Measurements from ENCODE around the gene IFI27L1. TPM values are rescaled to one million over a fixed set of nuclear protein-coding genes. Genes with fewer than 3 reads are reported as not detected.

The IFI27L1 gene
- total and polyA plus RNA-seq, 2 donors (not counting 1 experiment from before 2014, with no cell fraction given) = 6.5 to 6.7 TPM

Other genes with a start within 250 kb of the IFI27L1 start
- not detected in 2 replicates for gene FAM181A, start 154.0 kb upstream of the IFI27L1 start, total RNA-seq
- not detected in 2 replicates for gene FAM181A, start 154.0 kb upstream of the IFI27L1 start, polyA plus RNA-seq
- 1.00 and 1.5 TPM in 2 replicates for gene ASB2, start 104.7 kb upstream of the IFI27L1 start, total RNA-seq
- 2.5 and 2.7 TPM in 2 replicates for gene ASB2, start 104.7 kb upstream of the IFI27L1 start, polyA plus RNA-seq
- gene CCDC197, start 84.0 kb upstream of the IFI27L1 start, total RNA-seq = not detected in 2 replicates
- not detected in 2 replicates for gene CCDC197, start 84.0 kb upstream of the IFI27L1 start, polyA plus RNA-seq
- 0.17 and 0.19 TPM in 2 replicates for gene OTUB2, start 55.0 kb upstream of the IFI27L1 start, total RNA-seq
- gene OTUB2, start 55.0 kb upstream of the IFI27L1 start, polyA plus RNA-seq = 0.04 TPM in 1 of 2 replicates, not detected in the other
- gene DDX24, start 108 bp upstream of the IFI27L1 start, total RNA-seq = 191 and 211 TPM in 2 replicates
- gene DDX24, start 108 bp upstream of the IFI27L1 start, polyA plus RNA-seq = 145 and 265 TPM in 2 replicates
- gene IFI27, start 29.4 kb downstream of the IFI27L1 start, total RNA-seq = 0.27 and 0.81 TPM in 2 replicates
- gene IFI27, start 29.4 kb downstream of the IFI27L1 start, polyA plus RNA-seq = 0.15 and 0.52 TPM in 2 replicates
- 30.2 and 31.4 TPM in 2 replicates for gene IFI27L2, start 48.3 kb downstream of the IFI27L1 start, total RNA-seq
- gene IFI27L2, start 48.3 kb downstream of the IFI27L1 start, polyA plus RNA-seq = 33.2 and 57.4 TPM in 2 replicates
- not detected in 2 replicates for gene PPP4R4, start 93.0 kb downstream of the IFI27L1 start, total RNA-seq
- 0.03 TPM in 1 of 2 replicates, not detected in the other for gene PPP4R4, start 93.0 kb downstream of the IFI27L1 start, polyA plus RNA-seq
- gene SERPINA10, start 212.0 kb downstream of the IFI27L1 start, total RNA-seq = not detected in 2 replicates
- not detected in 2 replicates for gene SERPINA10, start 212.0 kb downstream of the IFI27L1 start, polyA plus RNA-seq
- not detected in 2 replicates for gene SERPINA6, start 242.0 kb downstream of the IFI27L1 start, total RNA-seq
- not detected in 2 replicates for gene SERPINA6, start 242.0 kb downstream of the IFI27L1 start, polyA plus RNA-seq

Measured in B cell (primary cell).